Measurements from ENCODE around the gene OCIAD1.

DNA sequence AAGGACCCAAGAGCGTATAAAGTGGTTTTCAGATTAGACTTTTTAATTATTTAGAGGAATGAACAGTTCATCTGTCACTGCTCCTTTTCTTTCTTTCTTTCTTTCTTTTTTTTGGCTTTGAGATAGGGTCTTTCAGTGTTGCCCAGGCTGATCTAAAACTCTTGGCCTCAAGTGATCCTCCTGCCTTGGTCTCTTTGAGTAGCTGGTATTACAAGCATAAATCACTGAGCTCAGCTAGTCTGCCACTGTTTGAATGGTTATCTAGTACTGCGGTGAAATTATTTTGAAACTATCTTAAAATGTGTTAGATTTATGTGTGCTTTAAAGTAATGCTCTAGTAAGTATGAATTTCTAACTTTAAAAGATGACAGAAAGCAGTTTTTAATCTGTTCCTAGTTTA is 44.3 kb upstream of the OCIAD1 start:
- TF ChIP-seq, protein P1, sequence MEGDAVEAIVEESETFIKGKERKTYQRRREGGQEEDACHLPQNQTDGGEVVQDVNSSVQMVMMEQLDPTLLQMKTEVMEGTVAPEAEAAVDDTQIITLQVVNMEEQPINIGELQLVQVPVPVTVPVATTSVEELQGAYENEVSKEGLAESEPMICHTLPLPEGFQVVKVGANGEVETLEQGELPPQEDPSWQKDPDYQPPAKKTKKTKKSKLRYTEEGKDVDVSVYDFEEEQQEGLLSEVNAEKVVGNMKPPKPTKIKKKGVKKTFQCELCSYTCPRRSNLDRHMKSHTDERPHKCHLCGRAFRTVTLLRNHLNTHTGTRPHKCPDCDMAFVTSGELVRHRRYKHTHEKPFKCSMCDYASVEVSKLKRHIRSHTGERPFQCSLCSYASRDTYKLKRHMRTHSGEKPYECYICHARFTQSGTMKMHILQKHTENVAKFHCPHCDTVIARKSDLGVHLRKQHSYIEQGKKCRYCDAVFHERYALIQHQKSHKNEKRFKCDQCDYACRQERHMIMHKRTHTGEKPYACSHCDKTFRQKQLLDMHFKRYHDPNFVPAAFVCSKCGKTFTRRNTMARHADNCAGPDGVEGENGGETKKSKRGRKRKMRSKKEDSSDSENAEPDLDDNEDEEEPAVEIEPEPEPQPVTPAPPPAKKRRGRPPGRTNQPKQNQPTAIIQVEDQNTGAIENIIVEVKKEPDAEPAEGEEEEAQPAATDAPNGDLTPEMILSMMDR (IDR thresholded peaks at IDR 0.05), result no peak
- no peak for TF ChIP-seq ZFX (IDR thresholded peaks at IDR 0.05; ENCODE audit: borderline replicate concordance)

All from 22Rv1 (cell line).